HepG2 (cell line): ENCODE measurements around the gene OSTF1. TPM values are rescaled to one million over a fixed set of nuclear protein-coding genes. Genes with fewer than 3 reads are reported as not detected.

Source experiments
- ATAC-seq: fragments of 200-7000 bp; cut with Tn5 transposase; 3 replicates; pipeline ENCODE4 v1.9.1; 2020; ENCODE audit warnings: mild to moderate bottlenecking, moderate library complexity
- BruUV-seq: library from RNA; stranded (reverse); fragments of 400-500 nt; replicated peaks from 2 replicates; lab custom pipeline; 2021; lab: Mats Ljungman, UMichigan
- CTCF ChIA-PET: fragments of 300-600 bp; formaldehyde crosslinking; extraction: SDS; loops from one replicate; lab custom pipeline; 2021; ENCODE audit warnings: low total read pairs, inconsistent platforms, low intra/inter-chr PET ratio; lab: Yijun Ruan, JAX
- POLR2A ChIA-PET: fragments of 350-600 bp; sonication (Branson Sonifier 250); formaldehyde crosslinking; loops from one replicate; lab custom pipeline; 2020; ENCODE audit warnings: antibody characterized with exemption, inconsistent platforms; lab: Yijun Ruan, JAX
- DNase-seq: peaks from one replicate; pipeline ENCODE4 v3.0.0-alpha.2; 2015; ENCODE audit warnings: low spot score
- FAIRE-seq: peaks from 3 replicates; lab custom pipeline; 2011; peaks lifted over from hg19 to GRCh38; lab: Jason Lieb, UNC
- H2AFZ ChIP-seq: one replicate; pipeline ENCODE4 v1.6.1; 2011; ENCODE audit warnings: low read length, inconsistent platforms
- H3K27ac ChIP-seq: fragments of 300-600 bp; 3 replicates; pipeline ENCODE4 v1.8.0; 2011; ENCODE audit warnings: mixed run types, mild to moderate bottlenecking, mixed read lengths, low read length, inconsistent platforms; ENCODE audit not compliant: insufficient read depth; ENCODE audit errors: extremely low read length
- H3K27me3 ChIP-seq, 2 experiments: fragments of 200-600 bp in 1 of 2; 2 replicates in 1 of 2; 3 replicates in 1 of 2; pipeline versions ENCODE4 v1.6.0 to v1.8.0; 2011; ENCODE audit warnings: low read length in 2 of 2, mild to moderate bottlenecking in 2 of 2, moderate library complexity in 2 of 2, inconsistent platforms in 1 of 2; ENCODE audit not compliant: insufficient read depth in 2 of 2, control insufficient read depth in 1 of 2
- H3K36me3 ChIP-seq, 2 experiments: fragments of 200-600 bp in 1 of 2; replicated peaks in 1 of 2; 2 replicates in 1 of 2; 3 replicates in 1 of 2; pipeline versions ENCODE4 v1.5.1 to v1.8.0; 2011; ENCODE audit warnings: low read length in 2 of 2, inconsistent platforms in 1 of 2; ENCODE audit not compliant: insufficient read depth in 2 of 2, control insufficient read depth in 1 of 2
- H3K4me1 ChIP-seq: 2 replicates; pipeline ENCODE4 v1.5.1; 2012; ENCODE audit warnings: low read length, inconsistent platforms; ENCODE audit not compliant: insufficient read depth
- H3K4me2 ChIP-seq: 2 replicates; pipeline ENCODE4 v1.6.0; 2011; ENCODE audit warnings: low read depth, low read length, inconsistent platforms
- H3K4me3 ChIP-seq, 3 experiments: fragments of 200-600 bp in 1 of 3; sonication (generic), shearing (Covaris generic) in 1 of 3; replicated peaks in 1 of 3; 2 replicates each; pipeline ENCODE4 v1.5.1; 2011 to 2016; ENCODE audit warnings: low read length in 3 of 3, inconsistent platforms in 2 of 3, low read depth in 2 of 3, mild to moderate bottlenecking in 2 of 3, control low read depth in 1 of 3, mixed read lengths in 1 of 3; ENCODE audit not compliant: insufficient read depth in 1 of 3
- H3K79me2 ChIP-seq: one replicate; pipeline ENCODE4 v1.6.1; 2011; ENCODE audit warnings: low read length, inconsistent platforms; ENCODE audit not compliant: insufficient read depth
- H3K9ac ChIP-seq: 2 replicates; pipeline ENCODE4 v1.6.0; 2011; ENCODE audit warnings: mild to moderate bottlenecking, low read depth, low read length, inconsistent platforms; ENCODE audit not compliant: insufficient read depth
- H3K9me3 ChIP-seq: 2 replicates; pipeline ENCODE4 v1.5.1; 2012; ENCODE audit warnings: mild to moderate bottlenecking, low read length
- H4K20me1 ChIP-seq: 2 replicates; pipeline ENCODE4 v1.6.0; 2011; ENCODE audit warnings: inconsistent platforms, mild to moderate bottlenecking, low read length, moderate library complexity; ENCODE audit not compliant: insufficient read depth
- E2F1 ChIP-seq: sonication (generic); formaldehyde crosslinking; IDR thresholded peaks from 2 replicates; pipeline ENCODE4 v1.5.0; 2020; ENCODE audit warnings: missing genetic modification reagents
- FIP1L1 ChIP-seq: fragments of 200-400 bp; formaldehyde crosslinking; IDR thresholded peaks from 2 replicates; pipeline ENCODE4 v1.6.1; 2018; ENCODE audit warnings: low read depth, mild to moderate bottlenecking, low read length, moderate library complexity, borderline replicate concordance; ENCODE audit not compliant: insufficient read depth
- FOXK2 ChIP-seq: fragments of 450-650 bp; IDR thresholded peaks from 2 replicates; pipeline ENCODE4 v1.6.1; 2016
- HOXA9 ChIP-seq: sonication (generic); formaldehyde crosslinking; IDR thresholded peaks from 2 replicates; pipeline ENCODE4 v1.8.1; 2022; ENCODE audit warnings: missing genetic modification reagents, mild to moderate bottlenecking, moderate library complexity, borderline replicate concordance
- KLF9 ChIP-seq: IDR thresholded peaks from 2 replicates; pipeline ENCODE4 v1.6.1; 2016; ENCODE audit warnings: low read depth
- LCORL ChIP-seq, 2 experiments: fragments of 450-650 bp in 1 of 2; sonication (generic) in 1 of 2; formaldehyde crosslinking in 1 of 2; IDR thresholded peaks; 2 replicates each; pipeline versions ENCODE4 v1.5.0 to v1.6.1; 2017 to 2020; ENCODE audit warnings: antibody characterized with exemption in 1 of 2, missing genetic modification reagents in 1 of 2
- MAZ ChIP-seq, 2 experiments: sonication (generic) in 1 of 2; formaldehyde crosslinking in 1 of 2; IDR thresholded peaks; 2 replicates each; pipeline versions ENCODE4 v1.5.0 to v1.6.1; 2012 to 2020; ENCODE audit warnings: low read depth in 2 of 2, mild to moderate bottlenecking in 2 of 2, borderline replicate concordance in 1 of 2, improper control_type of control experiment in 1 of 2, low read length in 1 of 2, missing genetic modification reagents in 1 of 2, moderate library complexity in 1 of 2
- SKIL ChIP-seq: sonication (generic); formaldehyde crosslinking; IDR thresholded peaks from 2 replicates; pipeline ENCODE4 v1.8.0; 2022; ENCODE audit warnings: missing genetic modification reagents, mild to moderate bottlenecking, moderate library complexity, borderline replicate concordance
- ZGPAT ChIP-seq: IDR thresholded peaks from 2 replicates; pipeline ENCODE4 v1.6.1; 2016; ENCODE audit warnings: mild to moderate bottlenecking
- ZHX2 ChIP-seq, 2 experiments: sonication (generic) in 1 of 2; formaldehyde crosslinking in 1 of 2; IDR thresholded peaks; 2 replicates each; pipeline versions ENCODE4 v1.6.1 to v1.9.0; 2014 to 2022; ENCODE audit warnings: antibody characterized with exemption in 1 of 2, borderline replicate concordance in 1 of 2, inconsistent platforms in 1 of 2, low read depth in 1 of 2, missing genetic modification reagents in 1 of 2
- ZNF766 ChIP-seq: sonication (generic); formaldehyde crosslinking; IDR thresholded peaks from 2 replicates; pipeline ENCODE4 v1.5.0; 2020; ENCODE audit warnings: missing genetic modification reagents, borderline replicate concordance
- ZZZ3 ChIP-seq: sonication (generic); formaldehyde crosslinking; IDR thresholded peaks from 2 replicates; pipeline ENCODE4 v1.4.0; 2020; ENCODE audit warnings: missing genetic modification reagents, mild to moderate bottlenecking, borderline replicate concordance
- WGBS: methylation state at CpG from one replicate; pipeline ENCODE4 v1.1.6; 2017; ENCODE audit warnings: low lambda C conversion rate; 5-methylcytosine and 5-hydroxymethylcytosine counted together
- in situ Hi-C: cut with HindIII; loops from 2 replicates; pipeline ENCODE4 v1.10.0; 2017; ENCODE audit warnings: low pct_unique_long_range_greater_than_20kb; ENCODE audit not compliant: extremely low pct_ligation_motif_present
- intact Hi-C: fragments of 100-400 bp; cut with micrococcal nuclease; formaldehyde crosslinking; loops from one replicate; pipeline ENCODE4 v1.10.0; 2022; ENCODE audit not compliant: unreplicated experiment
- polyA plus RNA-seq, 8 experiments: library from polyadenylated mRNA; depleted of rRNA in 3 of 8; stranded (reverse) in 7 of 8; unstranded in 1 of 8; fragments of >200 nt; fragmentation: Illumina TruSeq in 4 of 8; extraction: Trizol in 4 of 8; gene quantifications; 2 replicates each; pipeline versions ENCODE4 v1.2.1 to v1.2.3, GENCODE V29; 2011 to 2016; ENCODE audit warnings: low read depth in 4 of 8, missing spikeins in 1 of 8, mixed read lengths in 1 of 8; ENCODE audit not compliant: insufficient read depth in 1 of 8
- total RNA-seq, 5 experiments: library from RNA; depleted of rRNA; stranded (reverse); fragments of >200 nt; fragmentation: Illumina TruSeq; extraction: Trizol; gene quantifications; 2 replicates each; pipeline ENCODE4 v1.2.3, GENCODE V29; 2016; ENCODE audit warnings: low read depth in 1 of 5

OSTF1 gene
- total and polyA plus RNA-seq, 2 of the 13 experiments (the other 11 are each of a cell fraction or from before 2014, with no cell fraction given), result 16.8 to 39.0 TPM

- BruUV-seq, result no TSS peak
- no peak for FAIRE-seq
- no peak for TF ChIP-seq E2F1
- no peak for TF ChIP-seq ZZZ3 (CRISPR knock-in tag)
- no peak for TF ChIP-seq ZNF766 (CRISPR knock-in tag)
- TF ChIP-seq ZHX2 (IDR thresholded peaks at IDR 0.05; ENCODE audit: low read depth), result no peak
- TF ChIP-seq ZHX2 (CRISPR knock-in tag; IDR thresholded peaks at IDR 0.05; ENCODE audit: borderline replicate concordance), result no peak
- TF ChIP-seq LCORL (IDR thresholded peaks at IDR 0.05), result no peak
- no peak for TF ChIP-seq LCORL (CRISPR knock-in tag; IDR thresholded peaks at IDR 0.05)
- TF ChIP-seq HOXA9 (CRISPR knock-in tag), result no peak
- TF ChIP-seq MAZ (IDR thresholded peaks at IDR 0.05; ENCODE audit: borderline replicate concordance, low read depth, low read length), result no peak
- no peak for TF ChIP-seq MAZ (CRISPR knock-in tag; IDR thresholded peaks at IDR 0.05; ENCODE audit: low read depth)
- TF ChIP-seq ZGPAT (CRISPR knock-in tag), result no peak
- no peak for TF ChIP-seq SKIL (CRISPR knock-in tag)
- no peak for TF ChIP-seq FIP1L1
- no peak for TF ChIP-seq FOXK2
- no peak for TF ChIP-seq KLF9 (CRISPR knock-in tag)
Observed at GRCh38 chr9:75053869-75054268, 34.4 kb upstream of the OSTF1 start.

More at GRCh38 chr9:75053869-75054268, 34.4 kb upstream of the OSTF1 start:
- DNase-seq, result no peak
- 0% methylated on average over 1 of the region's 1 CpG for WGBS
- Histone ChIP-seq H2AFZ (no peak overlapping the region), H3K4me3 (no peak overlapping the region), H3K4me2 (peak overlapping the region; percentile 36; the same call in 1 of the 2 replicates), H3K79me2 (no peaks in the 10 kb centered on the region), H4K20me1 (no peaks in the 10 kb centered on the region), H3K27me3 (no peaks in the 10 kb centered on the region), H3K4me1 (no peaks in the 10 kb centered on the region; the same call in 1 of the 2 replicates), H3K9me3 (0 out of 2 replicates have a peak, but pooled peaks cover 7% of the 10 kb centered on the region), H3K36me3 (no peaks in the 10 kb centered on the region), H3K27ac (no peak overlapping the region), H3K9ac (no peak overlapping the region)
- peak; percentile 56; the same call in 2 of the 3 replicates for ATAC-seq
- ChIA-PET POLR2A (interaction anchor here (1.3 to 1.7 kb wide), 3 partner anchors 10 to 102 kb away, joined by 3 to 11 read pairs (median 6); partner anchors contain the start of gene CARNMT1), CTCF (no interaction called here)
- in situ Hi-C loops (no loop called here), intact Hi-C loops (no loop called here)
